ENCODE results near the gene ILKAP. TPM values are rescaled to one million over a fixed set of nuclear protein-coding genes. Genes with fewer than 3 reads are reported as not detected.

ILKAP gene
- total RNA-seq, 2 donors from 2014 or later, result 53.2 to 55.5 TPM

DNA sequence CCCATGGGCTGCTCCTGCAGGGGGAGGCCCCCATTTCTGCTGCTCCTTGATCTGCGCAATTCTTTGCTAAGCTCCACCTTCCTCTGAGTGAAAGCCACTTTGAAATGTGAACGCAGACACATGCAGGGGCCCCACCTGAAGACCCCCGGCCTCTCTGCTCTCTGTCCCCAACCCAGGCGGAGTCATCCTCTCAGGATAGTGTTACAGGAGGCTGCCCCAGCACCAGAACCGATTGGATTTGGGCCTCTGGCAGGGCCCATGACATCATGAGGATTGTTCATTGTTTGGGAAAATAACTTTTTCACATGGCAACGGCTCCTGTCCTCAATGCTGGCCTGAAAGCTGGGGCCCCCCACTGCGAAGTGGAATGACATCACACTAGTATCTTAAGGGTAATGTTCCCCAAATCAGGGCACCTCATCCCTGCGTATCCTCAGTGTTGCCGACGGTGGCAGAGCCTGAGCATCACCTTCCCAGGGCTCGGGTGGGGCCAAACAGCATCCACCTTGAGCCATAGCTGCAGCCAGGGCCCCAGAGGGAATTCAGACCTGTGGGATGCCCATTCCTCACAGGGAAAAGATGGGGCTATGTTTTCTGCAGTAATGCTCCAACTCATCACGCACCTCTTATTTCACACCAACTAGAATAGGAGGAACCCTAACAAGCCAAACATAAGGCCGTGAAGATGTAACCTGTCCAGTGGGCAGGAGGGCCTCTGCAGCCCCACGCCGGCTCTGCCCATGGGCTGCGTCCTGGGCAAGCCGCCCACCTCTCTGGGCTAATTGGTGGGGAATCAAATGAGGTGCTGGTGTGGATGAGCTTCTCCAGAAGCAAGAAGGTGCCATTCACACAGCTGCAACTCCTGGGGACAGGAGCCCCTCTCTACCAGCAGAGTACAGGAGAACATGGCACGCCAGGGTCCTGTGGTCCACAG lies 47.5 kb downstream of the ILKAP start:
- ATAC-seq (replicated peaks in 1 of 2) (no peak), DNase-seq (no peak)
- Mint-ChIP-seq H3K4me1 (ENCODE audit: low read depth) (peaks cover 15% of the 10 kb centered on the region), H3K4me3 (no peak overlapping the region), H3K36me3 (ENCODE audit: insufficient read depth in 2 of 2) (no peaks in the 10 kb centered on the region), H3K27me3 (ENCODE audit: low read depth) (peaks cover 12% of the 10 kb centered on the region), H3K27ac (no peak overlapping the region), H3K9me3 (no peaks in the 10 kb centered on the region)

DNA sequence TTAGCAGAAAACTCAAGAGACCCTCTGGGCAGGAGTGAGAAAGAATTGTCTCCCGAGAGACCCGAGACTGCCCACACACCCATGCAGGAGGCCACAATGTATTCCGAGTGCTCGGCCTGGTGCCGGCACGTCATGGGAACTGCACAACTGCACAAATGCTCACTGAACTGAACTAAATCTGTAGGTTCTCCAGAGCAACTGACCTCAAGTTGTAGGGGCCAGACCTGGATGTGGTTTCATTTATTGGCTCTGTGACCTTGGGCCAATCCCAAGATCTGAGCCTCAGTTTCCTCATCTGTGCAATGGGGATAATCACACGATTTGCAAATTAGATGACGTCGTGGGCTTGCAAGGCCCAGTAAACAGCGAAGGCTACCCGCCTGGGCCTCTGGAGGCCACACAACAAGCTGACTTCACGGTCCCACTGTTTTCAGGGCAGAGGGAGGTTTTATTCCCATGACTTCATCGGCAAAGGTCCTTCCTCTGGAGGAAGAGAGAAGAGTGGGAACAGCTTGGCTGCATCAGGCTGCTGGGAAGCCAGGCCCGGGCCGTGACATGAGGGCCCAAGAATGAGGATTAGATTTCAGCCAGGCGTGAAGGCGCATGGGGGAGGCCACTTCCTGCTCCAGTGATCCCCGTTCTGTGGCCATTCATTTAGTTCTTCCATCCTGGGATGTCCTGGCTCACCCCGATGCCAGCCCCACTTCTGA lies 48.3 kb downstream of the ILKAP start:
- H3K4me3 Mint-ChIP-seq, result no peak overlapping the region
- ATAC-seq (replicated peaks in 1 of 2) (no peak), DNase-seq (no peak)
- H3K27ac Mint-ChIP-seq, result no peak overlapping the region
- no peaks in the 10 kb centered on the region for H3K36me3 Mint-ChIP-seq (ENCODE audit: insufficient read depth in 2 of 2)
- H3K9me3 Mint-ChIP-seq, result no peaks in the 10 kb centered on the region
- peaks cover 11% of the 10 kb centered on the region for H3K27me3 Mint-ChIP-seq (ENCODE audit: low read depth)
- peaks cover 9% of the 10 kb centered on the region for H3K4me1 Mint-ChIP-seq (ENCODE audit: low read depth)

DNA sequence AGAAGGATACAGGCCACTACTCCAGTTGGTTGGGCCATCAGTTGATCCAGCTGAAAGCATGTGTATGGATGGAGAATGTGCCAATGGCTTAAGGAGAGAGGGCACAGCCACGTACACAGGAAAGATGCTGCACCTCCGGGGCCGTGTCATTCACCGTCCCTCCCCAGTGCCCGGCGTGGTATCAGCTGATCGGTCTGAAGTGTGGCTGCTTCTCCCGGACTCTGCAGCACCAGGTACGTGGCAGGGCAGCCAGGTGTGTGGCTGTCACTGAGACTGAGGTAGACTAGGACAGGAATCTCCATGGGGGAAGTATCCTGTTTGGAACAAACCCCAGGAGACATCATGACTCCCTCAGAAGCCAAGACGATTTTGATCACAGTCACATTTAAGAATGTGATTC lies 48.9 kb downstream of the ILKAP start:
- no peaks in the 10 kb centered on the region for H3K36me3 Mint-ChIP-seq (ENCODE audit: insufficient read depth in 2 of 2)
- H3K27me3 Mint-ChIP-seq (ENCODE audit: low read depth), result peaks cover 5% of the 10 kb centered on the region
- H3K27ac Mint-ChIP-seq, result no peak overlapping the region
- no peak overlapping the region for H3K4me3 Mint-ChIP-seq
- no peaks in the 10 kb centered on the region for H3K9me3 Mint-ChIP-seq
- ATAC-seq (replicated peaks in 1 of 2) (no peak), DNase-seq (no peak)
- H3K4me1 Mint-ChIP-seq (ENCODE audit: low read depth), result peaks cover 6% of the 10 kb centered on the region

DNA sequence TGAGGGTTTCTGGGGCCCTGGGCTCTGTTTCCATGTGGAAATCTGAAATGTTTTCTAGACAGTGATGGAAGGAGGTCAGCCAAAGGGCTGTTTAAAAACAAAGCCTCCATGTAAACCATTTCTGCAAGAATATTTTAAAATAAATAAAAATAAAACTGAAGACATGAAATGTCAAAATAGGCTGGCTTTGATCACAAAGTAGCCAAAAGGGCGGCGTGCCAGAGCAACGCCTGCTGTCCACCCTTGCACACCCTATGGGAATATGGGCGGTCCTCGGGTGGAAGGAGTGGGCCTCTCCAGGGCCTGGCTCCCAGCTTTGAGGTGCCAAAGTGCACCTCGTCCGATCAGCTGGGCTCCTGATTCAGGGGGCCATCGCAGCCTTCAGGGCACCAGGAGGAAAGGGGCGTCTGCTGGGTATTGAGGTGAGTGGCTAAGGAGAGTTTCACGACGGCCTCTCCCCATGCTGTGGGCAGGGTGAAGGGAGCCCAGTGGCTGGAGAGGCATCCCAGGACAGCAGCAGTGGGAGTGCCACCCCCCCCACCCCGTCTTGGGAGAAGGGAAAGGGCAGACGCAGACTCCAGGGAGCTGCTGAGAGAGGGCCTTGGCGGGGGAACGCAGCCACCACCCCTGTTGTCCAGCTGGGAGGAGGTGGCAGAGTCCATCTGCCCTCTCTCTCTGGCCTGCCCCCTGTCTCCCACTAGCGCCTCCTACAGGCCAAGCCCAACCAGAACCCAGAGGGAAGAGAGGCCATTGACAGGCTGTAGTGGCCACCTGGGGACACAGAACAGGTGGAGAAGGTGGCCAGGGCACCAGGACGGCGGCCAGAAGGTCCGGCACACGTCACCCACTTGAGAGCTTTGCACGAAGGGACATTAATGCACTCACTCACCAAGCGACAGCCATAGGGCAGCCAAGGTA lies 50.5 kb downstream of the ILKAP start:
- DNase-seq (no peak), ATAC-seq (replicated peaks in 1 of 2) (no peak)
- no peaks in the 10 kb centered on the region for H3K27me3 Mint-ChIP-seq (ENCODE audit: low read depth)
- H3K27ac Mint-ChIP-seq, result no peak overlapping the region
- H3K4me3 Mint-ChIP-seq, result no peak overlapping the region
- H3K4me1 Mint-ChIP-seq (ENCODE audit: low read depth), result no peaks in the 10 kb centered on the region
- no peaks in the 10 kb centered on the region for H3K9me3 Mint-ChIP-seq
- H3K36me3 Mint-ChIP-seq (ENCODE audit: insufficient read depth in 2 of 2), result no peaks in the 10 kb centered on the region

DNA sequence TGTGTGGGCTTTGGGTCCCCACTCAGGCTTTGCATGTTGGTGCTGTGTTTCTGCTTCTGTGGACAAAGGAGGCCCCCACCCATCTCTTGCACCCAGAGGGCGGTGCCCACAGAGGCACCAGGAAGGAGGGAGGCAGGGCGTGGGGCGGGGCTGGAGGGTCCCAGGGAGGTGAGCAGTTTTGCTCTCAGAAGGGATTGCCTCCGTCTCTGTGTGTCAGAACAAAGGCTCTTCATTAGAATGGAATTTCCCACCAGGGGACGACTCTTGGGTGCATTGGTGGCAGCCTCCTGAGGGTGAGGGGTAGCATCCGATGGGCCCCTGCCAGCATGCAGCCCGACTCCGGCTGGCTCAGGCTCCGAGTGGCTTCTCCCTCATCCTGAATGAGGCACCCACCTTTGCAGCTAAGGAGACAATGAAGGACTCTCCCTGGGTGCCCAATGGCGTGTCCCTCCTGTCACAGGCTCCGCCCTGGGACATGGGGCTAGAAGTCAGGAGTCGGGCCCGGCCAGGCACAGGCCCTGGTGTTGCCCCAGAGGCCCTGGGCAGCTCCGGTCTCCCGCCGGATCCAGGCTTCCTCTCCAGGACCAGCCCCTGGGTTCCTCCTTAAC lies 51.8 kb downstream of the ILKAP start:
- ATAC-seq (replicated peaks in 1 of 2), result no peak
- Mint-ChIP-seq H3K4me3 (no peak overlapping the region), H3K27me3 (ENCODE audit: low read depth) (no peaks in the 10 kb centered on the region), H3K36me3 (ENCODE audit: insufficient read depth in 2 of 2) (no peaks in the 10 kb centered on the region), H3K27ac (no peak overlapping the region), H3K4me1 (ENCODE audit: low read depth) (no peaks in the 10 kb centered on the region), H3K9me3 (no peaks in the 10 kb centered on the region)
- no peak for DNase-seq

DNA sequence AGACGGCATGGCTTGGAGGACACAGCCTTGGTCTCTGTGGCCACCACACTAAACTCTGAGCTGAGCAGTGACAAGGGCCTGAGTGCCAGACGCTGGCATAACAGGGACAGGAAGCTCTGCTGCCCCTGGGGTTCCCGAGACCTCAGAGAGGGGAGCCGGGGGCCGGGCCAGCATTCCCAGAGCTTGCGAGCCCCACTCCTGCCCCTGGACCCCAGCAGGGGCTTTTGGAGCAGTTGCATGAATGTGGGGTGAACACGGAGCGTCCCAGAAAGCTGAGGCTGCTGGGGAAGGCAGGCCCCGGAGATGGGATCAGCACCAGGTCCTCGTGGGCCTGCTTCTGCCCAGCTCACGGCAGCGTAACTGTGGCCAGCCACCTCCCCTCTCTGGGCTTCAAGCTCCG lies 52.3 kb downstream of the ILKAP start:
- Mint-ChIP-seq H3K27ac (no peak overlapping the region), H3K36me3 (ENCODE audit: insufficient read depth in 2 of 2) (no peaks in the 10 kb centered on the region), H3K4me3 (no peak overlapping the region), H3K27me3 (ENCODE audit: low read depth) (no peaks in the 10 kb centered on the region), H3K9me3 (no peaks in the 10 kb centered on the region), H3K4me1 (ENCODE audit: low read depth) (no peaks in the 10 kb centered on the region)
- no peak for ATAC-seq (replicated peaks in 1 of 2)
- no peak for DNase-seq

DNA sequence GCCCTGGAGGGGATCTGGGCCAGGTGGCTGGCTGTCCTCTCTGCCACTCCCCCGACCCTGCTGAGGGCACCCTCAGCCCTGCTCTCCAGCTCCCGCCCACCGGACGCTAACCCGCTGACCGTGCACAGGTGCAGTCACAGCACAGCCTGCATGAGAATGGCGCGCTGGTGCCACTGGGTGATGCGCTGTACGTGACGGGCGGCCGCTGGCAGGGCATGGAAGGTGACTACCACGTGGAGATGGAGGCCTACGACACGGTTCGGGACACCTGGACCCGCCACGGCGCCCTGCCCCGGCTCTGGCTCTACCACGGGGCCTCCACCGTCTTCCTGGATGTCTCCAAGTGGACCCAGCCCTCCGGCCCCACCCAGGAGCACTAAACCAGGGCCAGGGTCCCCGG lies 52.8 kb downstream of the ILKAP start:
- no peaks in the 10 kb centered on the region for H3K4me1 Mint-ChIP-seq (ENCODE audit: low read depth)

DNA sequence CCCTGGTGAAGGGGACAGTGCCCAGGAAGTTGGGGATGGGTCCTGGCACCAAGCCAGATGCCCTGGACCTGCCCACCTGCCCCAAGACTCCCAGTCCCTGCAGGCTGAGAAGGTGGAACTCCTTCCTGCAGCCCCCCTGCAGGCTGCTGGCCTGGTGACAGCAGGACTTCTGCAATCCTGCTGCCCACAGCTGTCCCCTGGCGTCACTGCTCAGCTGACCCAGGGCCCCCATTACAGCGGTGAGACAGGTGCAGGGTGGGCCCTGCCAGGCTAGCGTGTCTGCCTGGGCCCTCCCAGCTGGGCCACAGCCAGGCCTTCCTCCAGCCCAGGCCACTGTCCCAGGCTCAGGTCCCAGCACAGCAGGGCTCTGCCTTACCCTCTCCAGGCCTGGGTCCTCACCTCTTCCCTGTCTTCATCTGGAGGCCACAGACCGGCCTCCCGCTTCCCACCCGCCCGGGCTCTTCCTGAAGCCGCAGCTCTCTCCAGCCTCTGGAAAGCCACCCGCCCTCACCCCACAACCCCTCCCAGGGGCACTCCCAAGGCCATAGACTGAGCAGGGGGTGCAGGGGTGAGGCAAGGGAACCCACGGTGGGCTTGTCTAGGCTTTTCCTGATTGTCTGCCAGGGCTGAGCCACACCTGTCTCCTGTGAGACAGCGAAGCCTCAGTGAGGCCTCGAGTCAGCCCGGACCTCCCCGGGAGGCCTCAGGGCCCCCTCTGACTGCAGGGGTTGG lies 53.5 kb downstream of the ILKAP start:
- H3K4me1 Mint-ChIP-seq (ENCODE audit: low read depth), result no peaks in the 10 kb centered on the region
- no peaks in the 10 kb centered on the region for H3K9me3 Mint-ChIP-seq
- H3K27me3 Mint-ChIP-seq (ENCODE audit: low read depth), result no peaks in the 10 kb centered on the region
- H3K27ac Mint-ChIP-seq, result no peak overlapping the region
- DNase-seq (no peak), ATAC-seq (replicated peaks in 1 of 2) (no peak)
- H3K36me3 Mint-ChIP-seq (ENCODE audit: insufficient read depth in 2 of 2), result no peaks in the 10 kb centered on the region
- no peak overlapping the region for H3K4me3 Mint-ChIP-seq

More for the DNA sequence above, 52.8 kb downstream of the ILKAP start:
- ATAC-seq (replicated peaks in 1 of 2) (no peak), DNase-seq (no peak)
- H3K27me3 Mint-ChIP-seq (ENCODE audit: low read depth), result no peaks in the 10 kb centered on the region
- H3K4me3 Mint-ChIP-seq, result no peak overlapping the region
- H3K36me3 Mint-ChIP-seq (ENCODE audit: insufficient read depth in 2 of 2), result no peaks in the 10 kb centered on the region
- H3K27ac Mint-ChIP-seq, result no peak overlapping the region
- no peaks in the 10 kb centered on the region for H3K9me3 Mint-ChIP-seq

DNA sequence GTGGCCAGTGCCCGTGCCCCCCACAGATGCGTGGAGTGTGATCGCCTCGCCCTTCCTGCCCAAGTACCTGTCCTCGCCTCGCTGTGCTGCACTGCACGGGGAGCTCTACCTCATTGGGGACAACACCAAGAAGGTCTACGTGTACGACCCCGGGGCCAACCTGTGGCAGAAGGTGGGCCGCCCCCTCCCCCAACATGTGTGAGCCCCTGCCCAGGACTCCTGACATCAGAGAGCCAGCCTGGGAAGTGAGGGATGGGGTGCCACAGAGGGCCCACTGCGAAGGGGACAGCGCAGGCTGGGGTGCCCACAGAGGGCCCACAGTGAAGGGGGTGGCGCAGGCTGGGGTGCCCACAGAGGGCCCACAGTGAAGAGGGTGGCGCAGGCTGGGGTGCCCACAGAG lies 54.5 kb downstream of the ILKAP start:
- ATAC-seq (replicated peaks in 1 of 2) (no peak), DNase-seq (no peak)
- H3K27me3 Mint-ChIP-seq (ENCODE audit: low read depth), result no peaks in the 10 kb centered on the region
- no peak overlapping the region for H3K4me3 Mint-ChIP-seq
- peaks cover 2% of the 10 kb centered on the region for H3K4me1 Mint-ChIP-seq (ENCODE audit: low read depth)
- no peaks in the 10 kb centered on the region for H3K36me3 Mint-ChIP-seq (ENCODE audit: insufficient read depth in 2 of 2)
- no peaks in the 10 kb centered on the region for H3K9me3 Mint-ChIP-seq
- no peak overlapping the region for H3K27ac Mint-ChIP-seq

DNA sequence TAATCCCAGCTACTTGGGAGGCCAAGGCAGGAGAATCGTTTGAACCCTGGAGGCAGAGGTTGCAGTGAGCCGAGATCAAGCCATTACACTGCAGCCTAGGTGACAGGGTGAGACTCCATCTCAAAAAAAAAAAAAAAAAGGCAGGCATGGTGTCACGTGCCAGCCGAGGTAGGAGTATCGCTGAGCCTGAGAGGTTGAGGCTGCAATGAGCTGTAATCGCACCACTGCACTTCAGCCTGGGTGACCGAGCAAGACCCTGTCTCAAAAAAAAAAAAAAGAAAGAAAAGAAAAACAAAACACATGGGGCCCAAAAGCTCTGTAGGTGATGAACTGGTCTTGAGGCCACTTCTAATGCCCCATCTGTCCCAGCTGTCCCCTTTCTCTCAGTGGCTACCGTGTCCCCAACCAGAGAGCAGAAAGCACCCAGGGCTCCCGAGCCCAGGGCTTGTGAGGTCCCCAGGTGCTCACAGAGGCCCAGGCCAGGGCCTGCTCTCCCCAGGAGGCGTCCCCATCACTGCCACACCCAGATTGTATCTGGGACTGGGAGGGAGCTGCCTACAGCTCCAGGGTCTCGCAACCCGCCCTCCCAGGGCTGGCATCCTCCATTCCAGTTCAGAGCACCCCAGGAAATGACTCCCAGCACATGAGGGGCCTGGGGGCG lies 56.5 kb downstream of the ILKAP start:
- no peak for DNase-seq
- no peak for ATAC-seq (replicated peaks in 1 of 2)
- no peak overlapping the region for H3K27ac Mint-ChIP-seq
- no peaks in the 10 kb centered on the region for H3K27me3 Mint-ChIP-seq (ENCODE audit: low read depth)
- no peaks in the 10 kb centered on the region for H3K9me3 Mint-ChIP-seq
- H3K4me1 Mint-ChIP-seq (ENCODE audit: low read depth), result peaks cover 7% of the 10 kb centered on the region
- H3K4me3 Mint-ChIP-seq, result no peak overlapping the region
- no peaks in the 10 kb centered on the region for H3K36me3 Mint-ChIP-seq (ENCODE audit: insufficient read depth in 2 of 2)

DNA sequence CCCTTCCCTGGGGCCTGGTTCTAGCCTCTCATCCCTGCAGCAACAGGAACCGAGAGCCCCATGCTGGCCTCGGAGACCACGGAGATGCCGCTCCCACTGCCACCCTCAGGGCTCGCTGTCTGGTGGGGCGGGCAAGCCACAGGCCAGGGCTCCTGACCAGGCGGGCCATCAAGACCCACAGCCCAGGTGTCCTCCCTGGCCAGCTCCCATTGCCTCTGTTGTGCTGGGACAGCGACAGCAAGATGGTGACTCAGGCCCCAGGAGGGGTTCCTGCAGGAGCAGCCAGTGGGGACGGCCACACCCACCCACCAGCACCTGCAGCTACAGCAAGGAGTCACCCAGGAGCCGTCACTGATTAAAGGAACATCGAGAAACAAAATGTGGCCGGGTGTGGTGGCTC lies 57.6 kb downstream of the ILKAP start:
- ATAC-seq (replicated peaks in 1 of 2), result no peak
- Mint-ChIP-seq H3K4me3 (no peak overlapping the region), H3K36me3 (ENCODE audit: insufficient read depth in 2 of 2) (no peaks in the 10 kb centered on the region), H3K9me3 (no peaks in the 10 kb centered on the region), H3K4me1 (ENCODE audit: low read depth) (peaks cover 7% of the 10 kb centered on the region), H3K27ac (no peak overlapping the region), H3K27me3 (ENCODE audit: low read depth) (no peaks in the 10 kb centered on the region)
- DNase-seq, result no peak

DNA sequence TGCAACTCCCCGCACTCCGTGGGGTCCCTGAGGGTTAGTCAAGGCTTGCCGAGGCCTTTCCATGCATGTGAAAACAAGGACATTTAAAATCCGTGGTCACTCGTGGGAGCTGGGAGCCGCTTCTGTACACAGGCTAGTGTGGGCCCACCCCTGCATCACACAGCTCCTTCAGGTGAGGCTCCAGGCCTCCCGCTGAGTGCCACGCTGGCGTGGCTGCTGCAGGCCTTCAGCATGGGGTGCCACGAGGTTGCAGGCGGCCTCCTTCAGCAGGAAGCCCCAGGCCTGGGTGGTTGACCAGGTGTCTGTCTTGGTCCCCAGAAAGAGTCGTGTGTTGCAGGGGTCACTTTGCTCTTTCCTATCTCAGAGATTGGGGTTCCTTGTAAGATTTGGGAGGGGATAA lies 58.4 kb downstream of the ILKAP start:
- no peak for ATAC-seq (replicated peaks in 1 of 2)
- H3K9me3 Mint-ChIP-seq, result no peaks in the 10 kb centered on the region
- H3K27ac Mint-ChIP-seq, result no peak overlapping the region
- no peaks in the 10 kb centered on the region for H3K27me3 Mint-ChIP-seq (ENCODE audit: low read depth)
- no peaks in the 10 kb centered on the region for H3K36me3 Mint-ChIP-seq (ENCODE audit: insufficient read depth in 2 of 2)
- DNase-seq, result no peak
- no peak overlapping the region for H3K4me3 Mint-ChIP-seq
- H3K4me1 Mint-ChIP-seq (ENCODE audit: low read depth), result peaks cover 7% of the 10 kb centered on the region
